HG03457 (cell line): ENCODE data around the gene HEXIM1.

Experiments used
- ATAC-seq: cut with Tn5 transposase; IDR thresholded peaks from one replicate; pipeline ENCODE4 v1.9.1; 2021; ENCODE audit warnings: moderate number of reproducible peaks; ENCODE audit not compliant: unreplicated experiment

Gene HEXIM1

DNA sequence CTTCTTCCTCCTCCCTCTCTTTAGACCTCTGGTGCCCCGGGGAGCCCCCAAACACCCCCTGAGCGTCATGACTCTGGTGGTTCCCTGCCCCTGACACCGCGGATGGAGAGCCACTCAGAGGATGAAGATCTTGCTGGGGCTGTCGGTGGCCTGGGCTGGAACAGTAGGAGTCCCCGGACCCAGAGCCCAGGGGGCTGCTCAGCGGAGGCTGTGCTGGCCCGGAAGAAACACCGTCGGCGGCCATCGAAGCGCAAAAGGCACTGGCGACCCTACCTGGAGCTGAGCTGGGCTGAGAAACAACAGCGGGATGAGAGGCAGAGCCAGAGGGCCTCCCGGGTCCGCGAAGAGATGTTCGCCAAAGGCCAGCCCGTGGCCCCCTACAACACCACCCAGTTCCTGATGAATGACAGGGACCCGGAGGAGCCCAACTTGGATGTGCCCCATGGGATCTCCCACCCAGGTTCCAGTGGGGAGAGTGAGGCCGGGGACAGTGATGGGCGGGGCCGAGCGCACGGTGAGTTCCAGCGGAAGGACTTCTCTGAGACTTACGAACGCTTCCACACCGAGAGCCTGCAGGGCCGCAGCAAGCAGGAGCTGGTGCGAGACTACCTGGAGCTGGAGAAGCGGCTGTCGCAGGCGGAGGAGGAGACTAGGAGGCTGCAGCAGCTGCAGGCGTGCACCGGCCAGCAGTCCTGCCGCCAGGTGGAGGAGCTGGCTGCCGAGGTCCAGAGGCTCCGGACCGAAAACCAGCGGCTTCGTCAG, 20.9 kb downstream of the HEXIM1 start:
- no peak for ATAC-seq

DNA sequence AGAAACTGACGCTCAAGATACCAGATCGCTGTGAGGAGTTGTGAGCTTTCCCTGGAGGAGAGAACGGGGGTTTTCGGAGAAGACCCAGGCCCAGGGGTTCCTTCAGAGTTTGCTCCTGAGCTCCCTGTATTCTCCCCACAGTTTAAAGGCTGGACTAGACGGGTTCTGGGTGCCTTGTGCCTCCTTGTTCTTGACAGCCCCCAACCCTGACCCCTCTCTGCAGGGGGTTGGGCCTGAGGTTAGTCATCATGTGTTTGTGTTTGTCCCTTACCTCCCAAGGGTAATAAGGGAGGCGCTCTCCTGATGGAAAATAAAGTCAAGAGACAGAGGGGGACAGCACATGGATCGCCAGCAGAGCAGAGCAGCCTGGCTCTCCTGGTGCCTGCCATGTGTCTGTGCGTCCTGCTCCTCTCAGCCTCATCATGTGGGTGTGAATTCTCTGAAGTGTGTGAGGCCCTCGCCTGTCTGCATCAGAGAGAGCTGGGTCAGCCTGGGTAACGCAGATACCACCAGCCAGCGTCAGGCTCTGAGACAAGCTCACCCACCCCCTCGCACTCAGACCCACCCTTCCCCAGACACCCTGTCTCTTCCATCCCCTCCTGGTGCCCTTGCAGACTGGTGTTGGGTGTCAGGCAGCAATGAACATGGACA, 22.1 kb downstream of the HEXIM1 start:
- ATAC-seq: no peak

DNA sequence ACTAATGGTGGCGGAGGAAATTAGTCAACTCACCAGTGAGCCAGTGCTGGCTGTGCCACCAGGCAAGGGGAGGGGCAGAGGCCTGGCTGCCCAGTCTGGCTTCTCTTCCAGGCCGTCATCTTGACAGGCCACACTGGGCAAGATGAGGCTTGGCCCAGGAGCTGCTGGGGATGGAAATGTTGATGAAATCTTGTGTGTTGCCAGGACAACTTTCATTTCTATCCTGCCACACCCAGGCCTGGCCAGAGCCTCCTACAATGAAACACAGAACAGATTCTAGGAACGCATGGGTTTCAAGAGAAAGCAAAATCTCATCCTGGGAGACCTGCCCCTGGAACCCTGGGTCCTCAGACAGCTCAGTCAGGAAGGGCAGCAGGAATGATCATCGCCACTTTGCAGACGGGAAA, 22.7 kb downstream of the HEXIM1 start:
- ATAC-seq: no peak

DNA sequence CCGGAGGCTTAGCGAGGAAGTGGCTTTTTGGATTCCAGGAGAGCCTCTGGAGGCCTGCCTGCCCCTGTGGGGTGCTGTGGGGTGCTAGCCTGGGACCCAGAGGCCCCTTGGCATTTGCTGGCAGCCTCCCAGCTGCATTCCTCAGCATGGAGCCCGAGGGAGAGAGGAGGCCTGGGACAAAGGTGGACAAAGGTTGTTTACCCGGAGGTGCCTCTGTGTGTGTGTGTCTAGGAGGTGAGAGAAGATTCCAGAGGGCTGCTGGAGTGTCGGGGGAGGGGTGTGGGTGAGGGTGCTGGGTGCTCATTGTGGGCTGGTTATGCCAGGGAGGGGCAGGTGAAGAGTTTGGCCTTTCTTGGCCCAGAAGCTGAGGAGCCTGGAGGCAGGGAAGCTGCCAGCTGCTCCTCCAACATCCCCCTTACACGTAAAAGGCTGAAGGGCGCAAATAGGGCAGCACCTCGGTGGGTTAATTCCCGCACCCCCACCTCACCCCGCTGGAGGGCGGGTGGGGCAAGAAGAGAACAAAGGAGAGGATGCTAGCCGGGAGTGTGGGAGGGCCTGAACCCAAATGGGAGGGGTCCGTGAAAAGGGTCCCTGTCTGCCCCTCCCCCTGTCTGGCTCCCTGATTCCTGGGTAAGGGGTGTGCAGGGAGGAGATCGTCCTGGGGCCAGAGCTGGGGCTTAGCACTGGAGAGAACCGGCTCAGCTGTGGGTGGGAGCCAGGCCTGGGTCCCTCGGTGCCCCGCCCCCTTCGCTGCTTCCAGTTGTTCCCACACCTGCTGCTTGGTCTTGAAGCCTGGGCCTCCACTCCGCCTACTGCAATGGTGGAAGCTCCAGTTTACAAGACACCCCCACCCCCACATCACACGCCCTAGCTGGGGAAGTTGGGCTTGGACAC, 23.3 kb downstream of the HEXIM1 start:
- no peak for ATAC-seq

DNA sequence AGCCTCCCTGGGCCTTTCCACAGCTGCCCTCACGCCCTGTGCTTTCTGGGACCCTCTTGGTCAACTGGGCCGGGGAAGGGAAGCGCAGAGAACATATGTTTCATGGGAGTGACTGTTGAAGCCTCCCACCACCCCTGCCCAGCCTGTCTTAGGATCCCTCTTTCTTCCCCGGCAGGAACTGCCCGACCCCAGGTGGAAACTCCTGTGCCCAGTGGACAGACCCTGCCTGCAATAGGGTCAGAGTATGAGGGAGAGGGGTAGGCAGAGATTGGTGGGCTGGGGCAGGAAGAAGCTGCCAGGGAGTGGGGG, 23.9 kb downstream of the HEXIM1 start:
- ATAC-seq: no peak

DNA sequence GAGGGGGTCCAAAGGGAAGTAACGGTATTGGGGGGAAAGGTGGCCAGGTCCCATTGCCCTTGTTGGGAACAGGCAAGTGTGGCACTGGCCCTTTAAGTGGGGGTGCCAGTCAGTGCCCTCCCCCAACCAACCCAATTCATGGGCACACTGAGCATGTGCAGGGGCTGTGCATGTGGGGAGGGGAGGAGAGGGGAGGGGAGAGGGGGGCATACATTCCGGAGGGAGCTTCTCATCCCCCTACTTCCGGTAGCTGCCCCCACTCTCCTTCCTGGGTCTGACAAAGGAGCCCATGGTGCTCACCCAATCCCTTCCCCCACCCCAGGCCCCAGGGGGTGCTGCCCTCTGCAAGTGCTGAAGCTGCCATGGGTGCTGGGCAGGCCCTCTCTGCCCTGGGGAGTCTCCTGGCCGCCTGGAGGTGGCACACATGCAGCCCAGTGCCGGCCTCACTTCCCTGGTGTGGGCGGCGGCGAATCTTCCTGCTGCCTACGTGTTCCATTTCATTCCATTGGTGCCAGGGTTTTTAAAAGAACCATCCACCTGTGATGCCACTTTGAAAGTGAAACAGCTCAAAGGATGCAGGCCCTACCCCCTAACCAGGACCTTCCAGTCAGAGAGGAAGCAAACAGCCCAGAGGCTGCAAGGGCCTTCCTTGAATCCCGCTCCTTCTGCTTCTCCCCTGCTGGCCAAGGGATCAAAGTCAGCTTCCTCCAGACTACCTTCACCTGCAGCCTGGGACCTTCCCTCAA, 24.4 kb downstream of the HEXIM1 start:
- ATAC-seq: no peak

DNA sequence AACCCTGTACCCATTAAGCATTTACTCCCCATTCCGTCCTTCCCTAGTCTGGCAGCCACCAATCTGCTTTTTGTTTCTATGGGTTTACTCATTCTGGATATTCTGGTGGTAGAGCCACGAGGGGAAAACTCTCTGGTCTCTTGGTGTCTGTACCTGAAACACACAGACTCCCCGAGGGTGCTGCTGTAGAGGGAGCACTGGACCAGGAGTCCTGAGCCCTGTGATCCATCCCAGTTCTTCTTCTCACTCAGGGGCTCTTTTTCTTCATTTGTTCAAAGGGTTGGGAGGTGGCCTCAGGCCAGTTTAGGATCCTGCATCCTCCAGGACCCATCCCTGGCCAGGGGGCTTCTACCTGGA, 27.5 kb downstream of the HEXIM1 start:
- ATAC-seq: no peak

DNA sequence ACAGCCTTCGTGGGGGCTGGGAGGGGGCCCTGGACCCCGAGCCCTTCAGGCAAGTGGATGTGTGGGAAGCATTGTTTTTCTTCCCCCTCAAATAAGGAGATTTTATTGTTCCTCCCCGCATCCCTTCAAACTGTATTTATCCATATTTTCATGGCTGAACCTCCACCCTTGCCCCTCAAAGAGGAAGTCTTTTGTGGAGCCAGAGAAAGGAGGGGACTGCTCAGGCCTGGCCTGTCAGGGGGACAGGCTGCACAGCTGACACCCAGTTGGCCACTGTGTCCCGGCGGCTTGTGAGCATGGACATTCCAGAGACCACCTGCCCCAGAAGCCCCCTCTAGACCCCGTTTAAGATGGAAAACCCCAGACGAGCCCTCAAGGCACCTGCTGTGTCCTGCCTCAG, 29.3 kb downstream of the HEXIM1 start:
- ATAC-seq: no peak

DNA sequence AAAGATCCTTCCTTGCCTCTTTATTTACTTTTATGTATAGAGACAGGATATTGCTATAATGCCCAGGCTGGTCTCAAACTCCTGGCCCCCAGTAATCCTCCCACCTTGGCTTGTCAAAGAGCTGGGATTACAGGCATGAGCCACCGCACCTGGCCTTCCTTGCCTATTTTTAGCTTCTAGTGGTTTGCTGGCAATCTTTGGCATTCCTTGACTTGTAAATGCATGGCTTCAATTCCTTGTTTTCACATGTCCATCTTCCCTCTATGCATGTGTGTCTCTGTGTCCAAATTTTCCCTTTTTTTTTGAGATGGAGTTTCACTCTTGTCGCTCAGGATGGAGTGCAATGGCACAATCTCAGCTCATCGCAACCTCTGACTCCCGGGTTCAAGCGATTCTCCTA, 35.9 kb downstream of the HEXIM1 start:
- no peak for ATAC-seq

DNA sequence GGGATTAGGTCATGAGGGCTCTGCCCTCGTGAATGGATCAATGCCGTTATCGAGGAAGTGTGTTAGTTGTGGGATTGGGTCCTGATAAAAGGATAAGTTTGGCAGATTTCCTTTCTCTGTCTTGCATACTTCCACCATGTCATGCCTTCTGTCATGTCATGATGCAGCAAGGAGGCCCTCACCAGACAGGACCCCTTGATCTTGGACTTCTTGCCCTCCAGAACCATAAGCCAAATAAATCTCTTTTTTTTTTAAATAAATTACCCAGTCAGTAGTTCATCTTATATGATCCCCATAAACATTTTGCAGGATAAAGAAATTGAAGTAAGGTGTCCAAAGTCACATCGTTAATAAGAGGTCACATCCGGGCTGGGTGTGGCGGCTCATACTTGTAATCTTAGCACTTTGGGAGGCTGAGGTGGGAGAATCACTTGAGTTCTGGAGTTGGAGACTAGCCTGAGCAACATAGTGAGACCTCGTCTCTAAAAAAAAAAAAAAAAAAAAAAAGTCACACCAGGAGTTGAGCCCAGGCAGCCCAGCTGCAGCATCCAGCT, 38.6 kb downstream of the HEXIM1 start:
- no peak for ATAC-seq

DNA sequence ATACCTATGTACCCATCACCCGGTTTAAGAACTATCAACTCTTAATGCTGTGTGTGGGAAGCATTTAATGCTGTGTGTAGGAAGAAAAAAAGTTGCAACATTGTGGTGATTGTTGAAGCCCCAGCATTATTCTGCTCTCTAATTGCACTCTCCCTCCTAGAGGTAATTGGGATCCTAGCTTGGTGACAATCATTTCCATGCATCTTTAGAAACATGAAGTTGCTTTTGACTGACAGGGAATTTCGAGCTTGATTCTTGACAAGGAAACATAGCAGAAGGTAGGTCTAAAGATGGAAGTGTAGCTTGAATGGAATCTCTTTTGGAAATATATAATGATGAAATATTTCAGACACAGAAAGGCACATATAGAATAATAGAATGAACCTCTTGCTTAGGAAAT, 40.7 kb downstream of the HEXIM1 start:
- no peak for ATAC-seq

DNA sequence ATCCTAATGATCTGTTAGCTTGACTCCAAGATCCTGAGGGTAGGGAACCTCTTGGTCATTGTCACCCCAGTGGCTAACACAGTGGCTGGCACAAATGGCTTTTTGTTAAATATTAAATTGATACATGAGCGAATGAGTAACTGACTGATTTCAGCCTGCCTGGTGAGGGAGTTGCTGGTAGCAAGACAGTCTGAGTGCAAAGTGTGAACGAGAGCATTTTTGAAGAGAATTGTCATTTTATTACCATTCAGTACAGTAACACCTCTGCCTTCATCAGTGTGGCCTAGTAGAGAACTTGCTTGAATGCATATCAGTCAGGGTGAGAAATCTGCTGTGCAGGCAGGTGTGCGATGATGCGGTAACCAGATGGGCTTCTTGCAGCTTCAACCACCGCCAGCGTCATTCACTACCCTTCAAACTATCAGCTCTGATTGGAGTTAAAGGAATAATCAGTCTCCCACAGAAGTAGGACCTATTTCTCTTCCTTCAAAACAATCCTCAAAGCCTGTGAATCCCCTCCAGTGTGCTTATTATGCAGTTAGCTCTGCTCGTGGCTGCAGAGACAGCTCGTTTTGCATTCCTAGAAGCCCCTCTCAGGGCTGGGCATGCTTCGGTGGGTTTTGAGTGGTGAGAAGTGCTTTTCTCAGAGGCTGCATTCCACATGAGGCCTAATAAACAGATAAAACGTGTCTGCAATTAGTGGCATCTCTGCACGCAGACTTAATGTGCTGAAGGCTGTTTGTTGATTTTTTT, 42.4 kb downstream of the HEXIM1 start:
- ATAC-seq: no peak

DNA sequence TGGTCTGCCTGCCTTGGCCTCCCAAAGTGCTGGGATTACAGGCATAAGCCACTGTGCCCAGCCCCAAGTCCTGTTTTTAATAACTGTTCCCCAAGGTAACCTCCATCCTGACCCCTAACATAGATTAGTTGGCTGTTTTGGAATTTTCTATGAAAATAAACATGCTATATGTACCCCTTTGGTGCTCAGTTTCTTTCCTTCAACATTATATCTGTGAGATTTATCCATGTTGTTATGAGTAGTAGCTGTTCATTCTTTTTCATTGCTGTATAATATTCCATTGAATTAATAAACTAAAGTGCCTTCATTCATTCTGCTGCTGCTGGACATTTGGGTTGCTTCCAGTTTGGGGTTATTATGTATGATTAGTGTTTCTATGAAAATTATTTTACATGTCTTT, 47.1 kb downstream of the HEXIM1 start:
- no peak for ATAC-seq

DNA sequence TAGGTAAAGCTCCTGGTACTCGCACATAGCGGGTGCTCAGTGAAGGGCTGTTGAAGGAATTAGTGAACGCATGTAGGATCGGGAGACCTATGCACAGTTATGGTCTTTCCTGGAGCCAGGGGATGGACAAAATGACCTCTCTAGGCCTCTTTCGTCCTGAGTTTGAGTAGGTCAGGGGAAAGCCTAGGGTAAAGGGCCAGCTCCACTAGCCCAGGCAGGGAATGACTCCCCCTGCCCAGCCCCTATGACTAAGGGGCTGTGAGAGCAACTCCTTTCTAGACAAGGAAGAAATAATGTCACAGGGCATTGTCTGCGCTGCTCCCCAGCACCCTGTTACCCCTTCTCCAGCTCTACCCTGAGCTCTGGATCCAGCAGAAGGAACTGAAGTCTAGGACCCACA, 48.8 kb downstream of the HEXIM1 start:
- no peak for ATAC-seq

DNA sequence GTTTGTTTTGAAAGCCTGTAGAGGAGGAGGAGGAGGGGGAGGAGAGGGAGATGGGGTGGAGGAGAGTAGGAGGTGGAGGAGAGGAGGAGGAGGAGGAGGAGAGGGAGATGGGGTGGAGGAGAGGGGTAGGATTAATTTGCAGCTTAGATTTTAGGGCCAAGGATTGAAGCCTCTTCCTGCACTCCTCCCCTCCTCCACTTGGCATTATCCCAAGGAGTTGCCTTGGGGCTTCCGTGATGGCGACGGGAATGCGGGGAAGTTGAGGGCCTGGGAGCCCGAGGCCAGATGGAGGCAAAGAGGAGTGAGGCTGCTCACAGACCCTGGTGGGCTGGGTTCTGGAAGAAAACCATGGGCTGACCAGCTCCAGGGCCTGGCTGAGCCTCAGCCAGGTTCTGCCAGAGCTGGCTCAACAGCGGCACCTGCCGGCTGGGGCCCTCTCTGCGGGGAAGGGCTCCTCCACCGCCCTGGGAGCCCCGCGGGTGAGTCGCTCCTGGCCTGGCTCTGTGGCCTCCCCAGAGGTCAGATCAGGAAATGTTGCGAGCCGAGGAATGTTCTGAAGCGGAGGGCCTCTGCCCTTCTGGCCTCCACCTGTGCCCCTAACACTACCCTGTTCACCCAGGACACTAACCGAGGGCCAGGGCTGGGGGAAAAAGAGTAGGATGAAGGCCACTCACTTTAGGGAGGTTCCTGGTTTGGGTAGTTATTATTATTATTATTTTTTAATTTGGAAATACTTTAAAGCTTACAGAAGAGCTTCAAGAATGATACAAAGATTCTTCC, 49.5 kb downstream of the HEXIM1 start:
- no peak for ATAC-seq

DNA sequence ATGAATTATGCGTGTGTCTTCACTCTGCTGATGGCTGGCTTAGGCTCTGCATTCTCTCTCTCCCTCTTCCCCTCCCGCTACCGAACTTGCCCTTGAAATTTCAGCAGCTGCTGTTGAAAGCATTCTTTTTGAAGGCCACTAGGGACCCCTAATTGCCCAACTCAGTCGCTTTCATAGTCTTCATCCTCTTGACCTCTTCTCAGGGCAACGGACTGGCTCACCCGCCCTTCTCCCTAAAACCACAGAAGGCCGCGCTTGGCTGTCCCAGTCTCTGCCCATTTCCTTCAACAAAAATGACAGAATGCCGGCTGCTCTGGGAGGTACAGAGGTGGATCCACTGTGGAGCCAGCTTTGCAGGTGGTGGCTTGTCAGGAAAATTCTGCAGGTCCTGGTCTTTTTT, 52.4 kb downstream of the HEXIM1 start:
- no peak for ATAC-seq

DNA sequence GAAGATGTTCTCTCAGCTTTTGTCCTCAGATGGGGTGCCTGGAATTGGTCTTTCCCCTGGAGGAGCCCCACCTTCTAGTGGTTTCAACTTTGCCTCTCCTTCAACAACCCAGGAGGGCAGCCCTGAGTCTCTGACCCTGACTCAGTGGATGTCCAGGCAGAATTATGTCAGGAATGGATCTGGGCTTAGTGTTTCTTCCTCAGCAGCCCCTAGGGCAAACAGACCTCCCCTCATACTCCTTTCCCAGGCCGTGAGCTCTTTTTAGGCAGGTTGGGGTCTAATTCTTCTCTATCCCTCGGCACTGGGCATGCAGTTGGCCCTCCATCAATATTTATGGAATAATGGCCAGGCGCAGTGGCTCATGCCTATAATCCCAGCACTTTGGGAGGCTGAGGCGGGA, 53.2 kb downstream of the HEXIM1 start:
- ATAC-seq: no peak
